Liver (tissue), 9 donors: ENCODE measurements around the gene UGT1A6. TPM values are rescaled to one million over a fixed set of nuclear protein-coding genes. Genes with fewer than 3 reads are reported as not detected.

ENCODE experiments used
- DNase-seq: peaks from one replicate; pipeline ENCODE4 v3.0.0-alpha.2; 2017; ENCODE audit warnings: low spot score
- H3K27ac ChIP-seq, 2 donors: one replicate each; pipeline ENCODE4 v1.7.0; 2013; ENCODE audit warnings: inconsistent platforms in 2 of 2, low read length in 2 of 2, control low read depth in 1 of 2, low read depth in 1 of 2, mild to moderate bottlenecking in 1 of 2
- H3K27me3 ChIP-seq, 4 donors: one replicate each; pipeline versions ENCODE4 v1.6.1 to v1.7.0; 2013; ENCODE audit warnings: low read length in 3 of 4, inconsistent platforms in 1 of 4, mild to moderate bottlenecking in 1 of 4, moderate library complexity in 1 of 4; ENCODE audit not compliant: control insufficient read depth in 4 of 4, insufficient read depth in 4 of 4
- H3K36me3 ChIP-seq, 4 donors: one replicate each; pipeline versions ENCODE4 v1.6.1 to v1.7.0; 2013; ENCODE audit warnings: low read length in 3 of 4, mild to moderate bottlenecking in 3 of 4, low read depth in 1 of 4, moderate library complexity in 1 of 4; ENCODE audit not compliant: control insufficient read depth in 4 of 4, insufficient read depth in 3 of 4
- H3K4me1 ChIP-seq, 4 donors: one replicate each; pipeline versions ENCODE4 v1.6.1 to v1.7.0; 2013; ENCODE audit warnings: low read length in 3 of 4, mild to moderate bottlenecking in 3 of 4, moderate library complexity in 1 of 4; ENCODE audit not compliant: control insufficient read depth in 4 of 4, insufficient read depth in 4 of 4
- H3K4me3 ChIP-seq, 3 donors: one replicate each; pipeline versions ENCODE4 v1.6.1 to v1.7.0; 2013; ENCODE audit warnings: low read length in 3 of 3, control low read depth in 1 of 3, low read depth in 1 of 3, mild to moderate bottlenecking in 1 of 3
- H3K9ac ChIP-seq, 2 donors: one replicate each; pipeline ENCODE4 v1.7.0; 2013; ENCODE audit warnings: low read length in 2 of 2, mild to moderate bottlenecking in 2 of 2, moderate library complexity in 2 of 2, control low read depth in 1 of 2, low read depth in 1 of 2
- H3K9me3 ChIP-seq, 4 donors: one replicate each; pipeline versions ENCODE4 v1.6.1 to v1.7.0; 2013; ENCODE audit warnings: low read length in 3 of 4; ENCODE audit not compliant: control insufficient read depth in 4 of 4
- ATF3 ChIP-seq: IDR thresholded peaks from 2 replicates; pipeline ENCODE4 v1.6.1; 2016; ENCODE audit warnings: antibody characterized with exemption
- CTCF ChIP-seq: fragments of 150-350 bp; IDR thresholded peaks from 2 replicates; pipeline ENCODE4 v1.5.1; 2017; ENCODE audit warnings: improper control_type of control experiment, low read depth, low read length; ENCODE audit not compliant: missing input control
- EGR1 ChIP-seq, 2 donors: IDR thresholded peaks; 2 replicates each; pipeline ENCODE4 v1.6.1; 2016 to 2018; ENCODE audit warnings: antibody characterized with exemption in 2 of 2, low read depth in 2 of 2
- FOXA1 ChIP-seq: IDR thresholded peaks from 2 replicates; pipeline ENCODE4 v1.6.1; 2016; ENCODE audit warnings: antibody characterized with exemption
- FOXA2 ChIP-seq: IDR thresholded peaks from 2 replicates; pipeline ENCODE4 v1.6.1; 2016; ENCODE audit warnings: antibody characterized with exemption
- GABPA ChIP-seq, 2 donors: IDR thresholded peaks in 1 of 2; conservative IDR thresholded peaks in 1 of 2; 2 replicates each; pipeline ENCODE4 v1.6.1; 2016; ENCODE audit warnings: antibody characterized with exemption in 2 of 2, mild to moderate bottlenecking in 1 of 2, moderate library complexity in 1 of 2
- HNF4A ChIP-seq, 2 donors: conservative IDR thresholded peaks; 2 replicates each; pipeline ENCODE4 v1.6.1; 2016; ENCODE audit warnings: antibody characterized with exemption in 2 of 2, mild to moderate bottlenecking in 2 of 2
- HNF4G ChIP-seq: IDR thresholded peaks from 2 replicates; pipeline ENCODE4 v1.6.1; 2016; ENCODE audit warnings: antibody characterized with exemption
- JUND ChIP-seq, 2 donors: IDR thresholded peaks; 2 replicates each; pipeline ENCODE4 v1.6.1; 2016; ENCODE audit warnings: antibody characterized with exemption in 2 of 2
- MAX ChIP-seq: IDR thresholded peaks from 2 replicates; pipeline ENCODE4 v1.6.1; 2016; ENCODE audit warnings: antibody characterized with exemption
- NR2F2 ChIP-seq: IDR thresholded peaks from 2 replicates; pipeline ENCODE4 v1.6.1; 2016; ENCODE audit warnings: antibody characterized with exemption
- RAD21 ChIP-seq, 2 donors: IDR thresholded peaks; 2 replicates each; pipeline ENCODE4 v1.6.1; 2016; ENCODE audit warnings: antibody characterized with exemption in 2 of 2, mild to moderate bottlenecking in 2 of 2
- REST ChIP-seq: IDR thresholded peaks from 2 replicates; pipeline ENCODE4 v1.6.1; 2016; ENCODE audit warnings: antibody characterized with exemption, mild to moderate bottlenecking
- RXRA ChIP-seq, 2 donors: IDR thresholded peaks; 2 replicates each; pipeline ENCODE4 v1.6.1; 2017 to 2018; ENCODE audit warnings: antibody characterized with exemption in 2 of 2, mild to moderate bottlenecking in 1 of 2
- SP1 ChIP-seq: IDR thresholded peaks from 2 replicates; pipeline ENCODE4 v1.6.1; 2018; ENCODE audit warnings: antibody characterized with exemption, mild to moderate bottlenecking
- TAF1 ChIP-seq: conservative IDR thresholded peaks from 2 replicates; pipeline ENCODE4 v1.6.1; 2016; ENCODE audit warnings: antibody characterized with exemption, mild to moderate bottlenecking
- YY1 ChIP-seq: IDR thresholded peaks from 2 replicates; pipeline ENCODE4 v1.6.1; 2016; ENCODE audit warnings: antibody characterized with exemption, mild to moderate bottlenecking
- ZBTB33 ChIP-seq: IDR thresholded peaks from 2 replicates; pipeline ENCODE4 v1.6.1; 2016; ENCODE audit warnings: antibody characterized with exemption
- WGBS: extraction: QIAGEN DNeasy Blood & Tissue Kit; methylation state at CpG from one replicate; pipeline ENCODE4 v1.1.7; 2013; 5-methylcytosine and 5-hydroxymethylcytosine counted together
- polyA plus RNA-seq, 2 donors: library from polyadenylated mRNA; stranded (reverse) in 1 of 2; unstranded in 1 of 2; fragments of 200-250 nt in 1 of 2; fragments of >200 nt in 1 of 2; fragmentation: Nextera tagmentation in 1 of 2; extraction: Ambion mirVana in 1 of 2; gene quantifications; one replicate each; pipeline versions ENCODE4 v1.2.1 to v1.2.3, GENCODE V29; 2013 to 2015
- total RNA-seq, 2 donors: library from RNA; depleted of rRNA; stranded (reverse); fragments of >200 nt; gene quantifications; one replicate each; pipeline ENCODE4 v1.2.3, GENCODE V29; 2014
- donor health status: healthy.
- donor health status: healthy.
- donor health status: healthy.
- donor health status: healthy.
- donor health status: healthy.

The UGT1A6 gene
- total and polyA plus RNA-seq, 4 donors = 33.4 to 103 (median 46.5) TPM; not detected in 1

- Histone ChIP-seq H3K9me3 (no peaks in the 10 kb centered on the region), H3K4me3 (peak overlapping the region in 1 of 3 donors; percentile 5), H3K4me1 (peaks cover 3 to 36% (median 9%) of the 10 kb centered on the region in 4 donors), H3K27me3 (no peaks in the 10 kb centered on the region), H3K27ac (peak overlapping the region; percentile 88 to 94), H3K9ac (peak overlapping the region; percentile 39 to 99), H3K36me3 (peaks cover 0 to 15% (median 13%) of the 10 kb centered on the region in 4 donors)
- no peak for DNase-seq
- TF ChIP-seq SP1 (peak; percentile 99), HNF4G (peak; percentile 55), YY1 (peak; percentile 67), REST (peak; percentile 63), FOXA1 (peak; percentile 82), RAD21 (IDR thresholded peaks at IDR 0.05) (peak; percentile 58 to 66), TAF1 (peak; percentile 76), FOXA2 (peak; percentile 86), RXRA (IDR thresholded peaks at IDR 0.05) (peak; percentile 99 to 100), CTCF (no peak), HNF4A (conservative IDR thresholded peaks at IDR 0.05) (peak; percentile 91 to 94), EGR1 (IDR thresholded peaks at IDR 0.05; ENCODE audit: low read depth in 2 of 2) (peak; percentile 94 to 96), MAX (peak; percentile 82), GABPA (IDR thresholded peaks at IDR 0.05 in 1 of 2, conservative IDR thresholded peaks at IDR 0.05 in 1 of 2) (peak in 1 of 2 donors; percentile 57), ZBTB33 (peak; percentile 80), ATF3 (peak; percentile 83), NR2F2 (peak; percentile 42), JUND (IDR thresholded peaks at IDR 0.05) (peak; percentile 82 to 95)
- 21% methylated on average over 7 of the region's 7 CpGs for WGBS
These were observed 71.6 kb downstream of the UGT1A6 start for GRCh38 chr2:233764264-233764663.
